Activated CD4-positive, alpha-beta T cell treated with anti-CD3 and anti-CD28 coated beads for 24 hours (primary cell): ENCODE data around the gene MYO16.
"Not testable (repeated sequence)": the region's sequence is repeated elsewhere in the genome, so short reads cannot be mapped to it uniquely, and the experiment has no call there.

Experiments
- DNase-seq, 2 donors: peaks; one replicate each; pipeline ENCODE4 v3.0.0-alpha.2; 2020; ENCODE audit warnings: low read depth in 2 of 2

MYO16 gene

DNA sequence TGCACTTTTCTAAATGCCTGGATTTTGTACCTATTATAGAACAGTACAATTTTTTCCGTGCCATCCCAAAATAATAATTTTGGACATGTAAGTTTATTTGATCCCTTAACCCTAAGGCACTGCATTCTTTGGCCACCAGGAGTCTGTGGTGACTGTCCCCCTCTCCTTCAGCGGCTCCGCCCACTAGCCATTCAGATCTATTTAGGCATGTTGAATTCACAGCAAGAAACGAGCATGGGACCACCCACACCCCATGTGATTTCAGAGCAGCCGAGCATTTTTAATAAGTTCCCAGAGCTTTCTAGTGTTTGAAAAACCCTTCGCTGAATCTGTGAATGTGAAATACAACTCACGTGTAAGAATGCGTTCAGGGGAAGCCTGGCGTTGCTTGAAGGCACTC is 567.5 kb downstream of the MYO16 start:
- no peak for DNase-seq

GRCh38 chr13:109198585-109198984 is 569.2 kb downstream of the MYO16 start:
- DNase-seq, result no peak

DNA sequence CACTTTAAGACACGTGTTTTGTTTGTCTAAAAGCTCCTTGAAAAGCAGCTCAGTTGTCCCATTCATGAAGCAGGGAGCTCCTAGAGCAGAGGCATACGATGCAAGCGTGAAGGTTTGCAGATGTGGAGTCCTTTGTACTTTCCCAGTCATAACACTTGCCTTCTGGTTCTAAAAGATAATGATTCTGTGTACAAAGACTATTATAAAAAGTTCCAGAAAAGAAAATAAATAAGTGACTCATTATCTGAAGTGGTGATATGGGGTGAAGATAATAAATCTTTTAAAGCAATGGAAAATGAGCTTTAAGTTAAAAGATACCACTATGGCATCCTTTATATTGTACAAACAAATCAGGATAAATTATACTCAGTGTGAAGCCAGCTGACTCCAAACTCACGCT is 569.9 kb downstream of the MYO16 start:
- no peak for DNase-seq

DNA sequence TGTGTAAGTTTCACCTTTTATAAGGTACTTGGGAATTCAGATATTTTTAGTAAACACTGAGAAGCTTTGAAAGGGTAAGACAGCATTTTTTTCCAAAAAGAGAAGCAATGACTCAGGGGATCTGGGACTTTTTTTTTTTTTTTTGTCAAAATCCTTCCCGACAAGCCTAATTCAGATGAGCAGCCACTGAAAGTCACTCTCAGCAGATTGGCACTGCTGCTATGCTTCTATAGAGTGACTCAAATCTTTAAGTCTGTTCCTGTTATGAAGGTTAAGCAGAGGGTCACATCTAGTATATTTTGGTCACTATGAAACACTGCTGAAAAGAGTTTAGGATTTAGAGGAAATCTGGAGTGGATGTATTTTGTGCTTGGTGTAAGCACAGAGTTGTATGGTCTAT is 571.1 kb downstream of the MYO16 start:
- no peak for DNase-seq

DNA sequence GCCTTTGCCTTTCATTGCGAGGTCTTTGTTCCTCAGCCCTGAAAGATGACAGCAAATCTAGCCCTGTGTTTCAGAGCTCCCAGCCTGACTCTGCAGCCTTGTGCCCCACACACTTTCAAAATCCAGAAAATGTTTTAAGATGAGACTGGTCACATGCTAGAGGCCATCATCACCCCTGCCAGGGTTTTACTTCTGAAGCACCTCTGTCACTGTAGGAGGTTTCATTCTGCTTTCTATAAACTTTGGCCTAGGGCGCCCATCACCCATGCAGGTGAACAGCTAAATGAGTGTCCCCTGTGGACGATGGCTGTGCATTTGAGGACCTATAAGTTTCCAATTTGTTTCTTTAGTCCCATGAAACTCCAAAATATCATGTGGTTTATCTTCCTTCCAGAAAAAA is 574.2 kb downstream of the MYO16 start:
- DNase-seq, result no peak

DNA sequence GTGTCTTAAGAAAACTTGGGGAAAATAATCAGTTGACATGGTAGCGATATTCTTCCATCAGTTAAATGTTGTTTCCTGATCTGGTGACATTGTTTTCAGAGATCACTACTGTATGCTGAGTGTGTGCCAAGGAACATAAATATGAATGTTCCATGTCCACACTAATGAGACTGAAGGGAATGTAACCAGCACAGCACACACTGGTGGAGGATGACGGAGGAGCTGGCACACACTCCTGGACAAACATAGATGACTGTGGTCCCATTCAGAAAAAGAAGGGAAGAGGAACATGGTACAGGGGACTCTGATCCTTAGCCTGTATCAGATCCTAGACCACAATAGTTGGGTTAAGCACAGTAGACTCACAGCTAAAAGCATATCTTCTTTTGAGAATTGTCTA is 574.8 kb downstream of the MYO16 start:
- no peak for DNase-seq

DNA sequence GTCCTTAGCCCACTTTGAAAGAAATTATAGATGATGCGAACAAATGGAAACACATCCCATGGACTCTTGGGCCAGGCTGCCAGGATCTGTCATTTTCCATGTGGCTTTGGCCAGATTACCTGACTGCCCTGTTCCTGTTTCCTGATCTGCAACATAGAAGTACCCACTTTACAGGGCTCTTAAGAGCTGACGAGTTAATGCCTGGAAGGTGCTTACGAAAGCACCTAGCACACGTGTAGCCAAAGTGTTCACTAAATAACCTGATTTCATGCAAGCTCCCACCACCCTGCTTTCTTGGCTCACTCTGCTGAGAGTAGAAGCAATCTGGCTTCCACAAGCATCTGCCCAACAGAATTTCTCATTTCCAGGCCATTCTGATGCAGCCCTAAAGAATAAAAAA is 575.2 kb downstream of the MYO16 start:
- no peak for DNase-seq

- DNase-seq, result no peak
These were observed 575.9 kb downstream of the MYO16 start for GRCh38 chr13:109205315-109205714.

DNA sequence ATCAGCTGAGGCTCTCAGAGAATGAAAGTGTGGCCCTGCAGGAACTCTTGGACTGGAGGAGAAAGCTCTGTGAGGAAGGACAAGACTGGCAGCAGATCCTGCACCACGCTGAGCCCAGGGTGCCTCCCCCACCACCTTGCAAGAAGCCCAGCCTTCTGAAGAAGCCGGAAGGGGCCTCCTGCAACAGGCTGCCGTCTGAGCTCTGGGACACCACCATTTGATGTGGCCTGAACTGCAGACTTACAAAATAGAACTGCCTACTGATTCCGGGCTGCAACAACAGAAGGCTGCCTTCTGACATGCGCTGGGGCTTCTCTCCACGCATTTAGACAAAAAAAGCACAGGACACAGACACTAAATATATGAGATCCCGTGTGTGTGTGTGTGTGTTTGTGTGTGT is 577.2 kb downstream of the MYO16 start:
- no peak for DNase-seq

GRCh38 chr13:109207622-109208021 is 578.2 kb downstream of the MYO16 start:
- no peak for DNase-seq

- no peak for DNase-seq
These were observed 579.1 kb downstream of the MYO16 start for GRCh38 chr13:109208522-109208921.

DNA sequence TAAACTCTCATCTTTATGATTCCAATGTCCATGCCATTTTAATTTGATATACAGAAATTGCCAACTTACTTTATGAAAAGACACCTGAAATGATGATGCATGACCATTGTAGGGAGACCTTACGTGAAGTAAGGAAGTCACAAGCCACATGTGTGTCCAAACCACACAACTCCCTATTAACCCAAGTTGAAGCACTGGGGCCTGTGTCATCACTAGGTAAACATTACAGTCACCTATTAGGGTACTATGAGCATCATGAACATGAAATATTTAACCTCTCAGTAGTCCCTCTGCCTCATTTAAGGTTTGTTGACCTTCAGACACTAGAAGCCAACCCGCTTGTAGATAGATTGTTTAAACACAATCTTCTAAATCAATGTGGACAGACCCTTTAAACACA is 580.1 kb downstream of the MYO16 start:
- no peak for DNase-seq

GRCh38 chr13:109211616-109212015 is 582.2 kb downstream of the MYO16 start:
- DNase-seq, result no peak

GRCh38 chr13:109212650-109213049 is 583.2 kb downstream of the MYO16 start:
- DNase-seq, result no peak

DNA sequence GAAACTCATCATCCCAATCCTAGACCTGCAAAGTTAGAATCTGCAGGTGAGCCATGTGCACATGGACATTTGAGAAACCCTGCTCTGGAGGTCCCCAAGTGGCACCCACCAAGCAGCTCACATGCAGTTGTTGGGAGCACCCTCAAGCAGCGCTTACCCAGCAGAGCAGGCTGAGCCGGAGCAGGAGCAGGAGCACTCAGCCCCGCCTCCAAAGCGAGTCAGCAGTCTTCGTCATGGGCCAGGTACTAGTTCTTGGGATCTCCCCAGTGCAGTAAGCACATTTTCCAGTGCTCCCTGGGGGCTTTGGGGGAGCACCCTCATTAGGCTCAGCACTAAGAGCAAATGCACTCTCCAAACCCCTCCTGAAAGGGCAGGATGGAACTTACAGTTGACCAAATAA is 584.3 kb downstream of the MYO16 start:
- no peak for DNase-seq

DNA sequence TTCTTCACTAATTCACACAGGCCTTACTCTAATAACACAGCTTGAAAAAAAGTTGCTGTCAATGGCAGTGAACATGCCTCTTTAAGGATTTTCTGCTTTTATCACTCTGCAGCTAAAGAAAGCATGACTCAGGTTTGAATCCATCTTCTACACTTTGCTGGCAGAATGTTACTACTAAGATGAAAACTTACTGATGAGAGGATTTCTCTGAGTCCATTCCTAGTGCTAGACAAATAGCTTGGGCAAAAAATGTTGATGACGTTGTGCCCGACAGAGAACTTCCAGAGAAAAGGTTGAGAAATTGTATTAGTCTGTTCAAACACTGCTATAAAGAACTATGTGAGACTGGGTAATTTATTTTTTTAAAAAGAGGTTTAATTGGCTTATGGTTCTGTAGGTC is 585.0 kb downstream of the MYO16 start:
- no peak for DNase-seq

- DNase-seq, result no peak
These were observed 586.0 kb downstream of the MYO16 start for GRCh38 chr13:109215377-109215776.

GRCh38 chr13:109217510-109217909 is 588.1 kb downstream of the MYO16 start:
- not testable (repeated sequence) for DNase-seq

DNA sequence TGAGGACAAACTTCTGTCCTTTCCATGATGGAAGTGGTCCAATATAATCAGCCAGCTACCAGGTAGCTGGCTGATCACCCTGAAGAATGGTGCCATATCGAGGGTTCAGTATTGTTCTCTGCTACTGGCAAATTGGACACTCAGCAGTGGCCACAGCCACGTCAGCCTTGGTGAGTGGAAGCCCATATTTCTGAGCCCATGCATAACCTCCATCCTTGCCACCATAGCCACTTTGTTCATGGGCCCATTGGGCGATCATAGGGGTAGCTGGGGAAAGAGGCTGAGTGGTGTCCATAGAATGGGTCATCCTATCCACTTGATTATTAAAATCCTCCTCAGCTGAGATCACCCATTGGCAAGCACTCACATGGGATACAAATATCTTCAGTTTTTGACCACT is 591.2 kb downstream of the MYO16 start:
- no peak for DNase-seq

DNA sequence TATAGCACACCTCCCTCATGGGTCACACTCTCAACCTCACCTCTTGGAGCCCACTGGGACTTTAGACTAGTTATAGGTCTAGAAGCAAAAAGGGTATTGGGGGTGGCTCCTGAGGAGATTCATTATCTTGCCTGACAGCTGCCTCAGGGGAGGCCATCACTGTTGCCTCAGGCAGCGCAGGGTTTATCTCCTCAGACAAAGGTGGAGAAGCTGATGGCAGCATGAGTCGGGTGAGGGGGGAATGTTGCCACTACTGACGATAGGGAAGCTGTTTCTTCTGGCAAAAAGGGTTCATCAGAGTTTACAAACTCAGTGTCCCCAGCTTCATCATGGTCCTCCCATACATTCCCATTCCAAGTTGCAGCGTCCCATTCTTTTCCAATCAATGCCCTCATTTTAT is 594.6 kb downstream of the MYO16 start:
- DNase-seq, result no peak

DNA sequence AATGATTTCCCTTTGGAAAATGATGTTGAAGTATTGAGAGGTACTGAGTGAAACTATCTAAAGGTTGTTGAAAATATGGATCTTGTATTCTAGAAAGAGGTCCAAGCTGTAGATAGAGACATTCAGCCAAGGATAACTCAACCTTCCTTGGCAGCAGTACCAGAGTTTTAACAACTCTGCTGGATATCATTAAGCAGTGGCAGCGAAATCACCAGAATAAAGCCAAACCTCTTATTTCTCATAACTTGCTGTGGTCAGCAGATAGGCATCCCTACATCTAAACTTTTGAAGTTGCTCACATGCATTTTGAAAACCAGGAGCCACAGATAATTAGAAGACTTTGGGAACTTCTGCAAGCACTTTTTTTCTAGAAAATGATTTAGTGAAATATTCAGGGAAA is 597.2 kb downstream of the MYO16 start:
- no peak for DNase-seq

- DNase-seq, result no peak
These were observed 598.0 kb downstream of the MYO16 start for GRCh38 chr13:109227344-109227940.

DNA sequence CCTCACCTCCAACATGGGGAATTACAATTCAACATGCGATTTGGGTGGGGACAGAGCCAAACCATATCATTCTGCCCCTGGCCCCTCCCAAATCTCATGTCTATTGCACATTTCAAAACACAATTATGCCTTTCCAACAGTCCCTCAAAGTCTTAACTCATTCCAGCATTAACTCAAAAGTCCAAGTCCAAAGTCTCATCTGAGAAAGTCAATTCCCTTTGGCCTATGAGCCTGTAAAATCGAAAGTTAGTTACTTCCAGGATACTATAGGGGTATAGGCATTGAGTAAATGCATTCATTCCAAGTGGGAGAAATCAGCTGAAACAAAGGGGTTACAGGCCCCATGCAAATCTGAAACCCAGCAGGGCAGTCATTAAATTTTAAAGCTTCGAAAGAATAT is 598.8 kb downstream of the MYO16 start:
- DNase-seq, result no peak

DNA sequence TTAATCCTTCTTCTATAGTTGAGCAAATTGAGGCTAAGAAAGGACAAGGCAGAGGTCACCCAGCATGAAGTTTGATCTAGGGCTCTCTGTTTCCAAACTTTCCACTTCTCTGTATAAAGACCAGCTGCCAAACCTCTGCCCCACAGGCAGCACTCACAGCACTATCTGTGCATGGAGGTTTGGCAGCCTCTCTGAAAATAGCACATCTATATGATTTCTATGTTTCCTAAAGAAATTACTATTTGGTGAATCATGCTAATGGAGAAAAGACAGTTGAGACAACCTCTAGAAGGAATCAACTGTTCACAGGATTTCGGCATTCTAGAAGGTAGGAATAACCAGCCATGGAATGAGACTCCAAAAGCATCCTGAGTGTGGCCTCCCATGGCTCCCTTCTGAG is 602.5 kb downstream of the MYO16 start:
- DNase-seq, result no peak

- DNase-seq, result no peak
These were observed 603.9 kb downstream of the MYO16 start for GRCh38 chr13:109233293-109233692.
